Neural cell (in vitro differentiated cells): ENCODE data around the gene CREM. TPM values are rescaled to one million over a fixed set of nuclear protein-coding genes. Genes with fewer than 3 reads are reported as not detected.

Source experiments
- H2AFZ ChIP-seq: fragments of 200-600, 300-800 bp; sonication (generic), shearing (Covaris generic); 2 replicates; pipeline ENCODE4 v1.6.0; 2014; ENCODE audit warnings: low read depth, mild to moderate bottlenecking, antibody characterized with exemption, low read length, moderate library complexity
- H3F3A ChIP-seq: fragments of 200-600 bp; shearing (Covaris generic); 2 replicates; pipeline ENCODE4 v1.6.1; 2016; ENCODE audit warnings: mild to moderate bottlenecking, moderate library complexity, mixed read lengths, antibody characterized with exemption, low read length; ENCODE audit not compliant: insufficient read depth, poor library complexity, severe bottlenecking
- H3K27ac ChIP-seq: fragments of 200-600, 300-800 bp; sonication (generic), shearing (Covaris generic); 2 replicates; pipeline ENCODE4 v1.5.1; 2014; ENCODE audit warnings: mild to moderate bottlenecking, low read length, moderate library complexity
- H3K27me3 ChIP-seq: fragments of 300-800, 200-600 bp; sonication (generic), shearing (Covaris generic); 2 replicates; pipeline ENCODE4 v1.6.0; 2014; ENCODE audit warnings: mild to moderate bottlenecking, low read depth, low read length, moderate library complexity; ENCODE audit not compliant: insufficient read depth
- H3K36me3 ChIP-seq: fragments of 300-800, 200-600 bp; sonication (generic), shearing (Covaris generic); 2 replicates; pipeline ENCODE4 v1.5.1; 2014; ENCODE audit warnings: mild to moderate bottlenecking, antibody characterized with exemption, low read length, moderate library complexity; ENCODE audit not compliant: insufficient read depth
- H3K4me2 ChIP-seq: fragments of 300-800, 200-600 bp; sonication (generic), shearing (Covaris generic); 2 replicates; pipeline ENCODE4 v1.6.0; 2014; ENCODE audit warnings: mild to moderate bottlenecking, low read length
- H3K4me3 ChIP-seq: fragments of 300-800, 200-600 bp; sonication (generic), shearing (Covaris generic); 2 replicates; pipeline ENCODE4 v1.5.1; 2014; ENCODE audit warnings: mild to moderate bottlenecking, low read length, moderate library complexity
- H3K79me2 ChIP-seq: fragments of 200-600 bp; shearing (Covaris generic); replicated peaks from 2 replicates; pipeline ENCODE4 v1.6.0; 2014; ENCODE audit warnings: mild to moderate bottlenecking, low read length, moderate library complexity; ENCODE audit not compliant: insufficient read depth
- H3K9ac ChIP-seq: fragments of 300-800, 200-600 bp; sonication (generic), shearing (Covaris generic); 2 replicates; pipeline ENCODE4 v1.6.1; 2016; ENCODE audit warnings: mild to moderate bottlenecking, low read length, mixed read lengths
- H3K9me2 ChIP-seq: fragments of 200-600 bp; shearing (Covaris generic); 2 replicates; pipeline ENCODE4 v1.6.1; 2016; ENCODE audit warnings: mild to moderate bottlenecking, low read length, mixed read lengths; ENCODE audit not compliant: insufficient read depth
- H3K9me3 ChIP-seq: fragments of 200-600, 300-800 bp; sonication (generic), shearing (Covaris generic); 2 replicates; pipeline ENCODE4 v1.6.1; 2016; ENCODE audit warnings: mild to moderate bottlenecking, mixed run types, low read length, moderate library complexity, mixed read lengths
- H4K20me1 ChIP-seq: fragments of 200-600 bp; shearing (Covaris generic); 2 replicates; pipeline ENCODE4 v1.6.1; 2016; ENCODE audit warnings: mild to moderate bottlenecking, mixed run types; ENCODE audit not compliant: insufficient read depth
- CTCF ChIP-seq: fragments of 450-650 bp; IDR thresholded peaks from 2 replicates; pipeline ENCODE4 v1.5.1; 2014; ENCODE audit warnings: antibody characterized with exemption, mild to moderate bottlenecking, moderate library complexity; ENCODE audit not compliant: poor library complexity, severe bottlenecking
- EP300 ChIP-seq: fragments of 450-650 bp; conservative IDR thresholded peaks from 2 replicates; pipeline ENCODE4 v1.6.1; 2014; ENCODE audit warnings: antibody characterized with exemption, mild to moderate bottlenecking, moderate library complexity; ENCODE audit not compliant: poor library complexity, severe bottlenecking
- EZH2 ChIP-seq: fragments of 200-600, 300-800 bp; shearing (Covaris generic), sonication (generic); IDR thresholded peaks from 2 replicates; pipeline ENCODE4 v1.6.1; 2014; ENCODE audit warnings: antibody characterized with exemption, low read length, borderline replicate concordance, mild to moderate bottlenecking; ENCODE audit not compliant: insufficient read depth, poor library complexity, severe bottlenecking
- MXI1 ChIP-seq: fragments of 450-650 bp; conservative IDR thresholded peaks from 2 replicates; pipeline ENCODE4 v1.6.1; 2014; ENCODE audit warnings: antibody characterized with exemption, mild to moderate bottlenecking; ENCODE audit not compliant: poor library complexity, severe bottlenecking
- POLR2AphosphoS5 ChIP-seq: IDR thresholded peaks from 2 replicates; pipeline ENCODE4 v1.6.1; 2012
- RAD21 ChIP-seq: fragments of 450-650 bp; conservative IDR thresholded peaks from 2 replicates; pipeline ENCODE4 v1.6.1; 2014; ENCODE audit warnings: antibody characterized with exemption, mild to moderate bottlenecking, moderate library complexity
- REST ChIP-seq: IDR thresholded peaks from 2 replicates; pipeline ENCODE4 v1.6.1; 2012; ENCODE audit warnings: borderline replicate concordance
- SMC3 ChIP-seq: fragments of 450-650 bp; conservative IDR thresholded peaks from 2 replicates; pipeline ENCODE4 v1.6.1; 2014; ENCODE audit warnings: antibody characterized with exemption, mild to moderate bottlenecking, moderate library complexity; ENCODE audit not compliant: poor library complexity
- TAF1 ChIP-seq: IDR thresholded peaks from 2 replicates; pipeline ENCODE4 v1.6.1; 2012; ENCODE audit warnings: low read depth
- polyA plus RNA-seq: library from polyadenylated mRNA; depleted of rRNA; stranded (reverse); fragments of >200 nt; gene quantifications from 2 replicates; pipeline ENCODE4 v1.2.3, GENCODE V29; 2014

Gene CREM
- polyA plus RNA-seq, 1 donor from 2014 or later, result 67.3 TPM

DNA sequence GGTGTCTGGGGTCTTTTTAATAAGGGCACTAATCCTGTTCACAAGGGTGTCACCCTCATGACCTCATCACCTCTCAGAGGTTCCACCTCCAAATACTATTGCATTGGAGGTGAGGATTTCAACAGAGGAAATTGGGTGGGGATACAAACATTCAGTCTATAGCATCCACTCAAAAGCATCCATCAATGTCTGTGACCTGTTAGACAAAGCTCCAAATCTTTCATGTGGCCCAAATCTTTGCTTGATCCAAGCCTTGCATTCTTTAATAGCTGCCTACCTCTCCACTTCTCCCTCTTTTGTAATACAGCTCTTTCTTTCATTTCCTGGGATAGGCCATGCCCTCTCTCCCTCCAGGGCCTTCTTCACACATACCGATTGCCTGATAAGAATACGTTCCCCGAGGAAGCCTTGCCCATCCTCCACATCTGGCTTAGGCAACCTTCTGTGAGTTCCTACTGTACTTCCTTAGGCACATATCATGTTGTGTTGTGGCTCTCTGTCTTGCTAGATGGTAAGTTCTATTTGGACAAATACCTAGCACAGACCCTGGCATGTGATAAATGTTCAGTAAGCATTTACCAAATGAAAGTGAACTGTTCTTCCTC lies 66.1 kb downstream of the CREM start:
- Histone ChIP-seq H3K4me2 (no peak overlapping the region), H2AFZ (no peak overlapping the region), H3K79me2 (no peaks in the 10 kb centered on the region), H3K9me2 (no peaks in the 10 kb centered on the region), H3K9me3 (no peaks in the 10 kb centered on the region), H3K4me3 (no peak overlapping the region), H3K27me3 (no peaks in the 10 kb centered on the region), H3K9ac (no peak overlapping the region), H3K36me3 (no peaks in the 10 kb centered on the region), H4K20me1 (no peaks in the 10 kb centered on the region), H3F3A (no peaks in the 10 kb centered on the region), H3K27ac (no peak overlapping the region)
- TF ChIP-seq SMC3 (no peak), EZH2 (no peak), CTCF (no peak), POLR2AphosphoS5 (no peak), MXI1 (no peak), REST (no peak), RAD21 (no peak), EP300 (no peak), TAF1 (no peak)

DNA sequence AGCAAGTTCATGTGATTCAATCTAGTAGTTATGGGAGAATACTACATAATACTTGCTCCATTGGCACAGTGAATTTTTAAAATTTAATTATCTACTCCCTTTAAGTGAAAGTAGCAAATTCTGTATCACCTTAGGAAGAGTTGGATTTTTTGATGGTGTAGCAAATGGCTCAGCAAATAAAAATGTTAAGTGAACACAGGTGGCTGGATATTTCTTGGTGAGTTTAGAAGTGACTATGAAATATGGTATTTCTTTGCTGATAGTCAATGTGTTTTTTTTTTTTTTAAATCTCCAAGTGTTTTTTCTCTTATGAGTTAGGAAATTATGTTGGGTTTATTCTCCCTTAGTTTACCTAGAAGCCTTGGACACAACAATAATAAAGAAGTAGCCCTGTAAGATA lies 67.8 kb downstream of the CREM start:
- Histone ChIP-seq H3K36me3 (no peaks in the 10 kb centered on the region), H3K4me2 (no peak overlapping the region), H3K27me3 (no peaks in the 10 kb centered on the region), H3K9me3 (no peaks in the 10 kb centered on the region), H3K79me2 (no peaks in the 10 kb centered on the region), H3K4me3 (no peak overlapping the region), H3K9me2 (no peaks in the 10 kb centered on the region), H2AFZ (no peak overlapping the region), H3K9ac (no peak overlapping the region), H3K27ac (no peak overlapping the region), H4K20me1 (no peaks in the 10 kb centered on the region), H3F3A (no peaks in the 10 kb centered on the region)
- TF ChIP-seq POLR2AphosphoS5 (no peak), MXI1 (no peak), EZH2 (no peak), SMC3 (no peak), TAF1 (no peak), CTCF (no peak), REST (no peak), RAD21 (no peak), EP300 (no peak)
